Mucosa of descending colon (tissue), 3 donors: ENCODE results near the gene PTPRM. TPM values are rescaled to one million over a fixed set of nuclear protein-coding genes. Genes with fewer than 3 reads are reported as not detected.

Experiments used
- ATAC-seq: fragments of 200-7000 bp; cut with Tn5 transposase; one replicate; pipeline ENCODE4 v1.9.1; 2020; ENCODE audit warnings: mild to moderate bottlenecking, moderate library complexity
- DNase-seq, 3 donors: peaks; one replicate each; pipeline ENCODE4 v3.0.0-alpha.2; 2020
- H3K36me3 ChIP-seq: fragments of 200-600 bp; one replicate; pipeline ENCODE4 v1.8.0; 2021; ENCODE audit warnings: low read depth, mild to moderate bottlenecking
- H3K4me1 ChIP-seq: fragments of 200-600 bp; one replicate; pipeline ENCODE4 v1.8.0; 2021; ENCODE audit warnings: low read depth, mild to moderate bottlenecking
- H3K4me3 ChIP-seq: fragments of 200-600 bp; one replicate; pipeline ENCODE4 v1.8.0; 2021; ENCODE audit warnings: mild to moderate bottlenecking
- H3K9me3 ChIP-seq: fragments of 200-600 bp; one replicate; pipeline ENCODE4 v1.8.0; 2021; ENCODE audit warnings: mild to moderate bottlenecking
- CTCF ChIP-seq: fragments of 200-600 bp; IDR thresholded peaks from one replicate; pipeline ENCODE4 v1.8.0; 2022; ENCODE audit warnings: antibody characterized with exemption, mild to moderate bottlenecking
- intact Hi-C, 2 donors: fragments of 100-400 bp; cut with DNase I in 1 of 2; cut with micrococcal nuclease in 1 of 2; formaldehyde crosslinking; loops; one replicate each; pipeline versions ENCODE4 v1.11.0 to v1.11.1; 2022; cut with DNase I, micrococcal nuclease
- total RNA-seq, 3 donors: library from RNA; stranded (reverse); fragmentation: NEBNext Ultra II Directional in 2 of 3; extraction: Animal tissue kit (Norgen Biotek cat#: 25700) in 2 of 3; gene quantifications; one replicate each; pipeline versions ENCODE4 v1.2.1 to v1.2.4, GENCODE V29; 2021 to 2023
- donor health status: DM: no; HTN: no; CAD: no; lungs with moderate emphysema.
- donor health status: DM: no; HTN: no; CAD: no.
- donor health status: DM: no; HTN: yes; CAD: no.

The PTPRM gene
- total RNA-seq, 3 donors from 2014 or later: 15.3 to 41.1 (median 19.6) TPM

GRCh38 chr18:7607540-7608173 is 40.5 kb downstream of the PTPRM start:
- Histone ChIP-seq H3K36me3 (no peaks in the 10 kb centered on the region), H3K4me1 (no peaks in the 10 kb centered on the region), H3K9me3 (no peaks in the 10 kb centered on the region), H3K4me3 (no peak overlapping the region)
- DNase-seq (no peak), ATAC-seq (no peak)
- TF ChIP-seq CTCF: no peak
- intact Hi-C loops: no loop called here

- no peak for DNase-seq
- no peak overlapping the region for H3K4me3 ChIP-seq
- H3K4me1 ChIP-seq: no peaks in the 10 kb centered on the region
- ATAC-seq: no peak
- TF ChIP-seq CTCF: no peak
- intact Hi-C loops: no loop called here
- H3K9me3 ChIP-seq: no peaks in the 10 kb centered on the region
- no peaks in the 10 kb centered on the region for H3K36me3 ChIP-seq
Observed at GRCh38 chr18:7608174-7608550, 41.0 kb downstream of the PTPRM start.

GRCh38 chr18:7608781-7609201 is 41.7 kb downstream of the PTPRM start:
- intact Hi-C loops: no loop called here
- Histone ChIP-seq H3K4me3 (no peak overlapping the region), H3K4me1 (no peaks in the 10 kb centered on the region), H3K9me3 (no peaks in the 10 kb centered on the region), H3K36me3 (no peaks in the 10 kb centered on the region)
- peak; percentile 11 for ATAC-seq
- no peak for DNase-seq
- TF ChIP-seq CTCF: no peak

- Histone ChIP-seq H3K4me3 (no peak overlapping the region), H3K4me1 (no peaks in the 10 kb centered on the region), H3K36me3 (no peaks in the 10 kb centered on the region), H3K9me3 (no peaks in the 10 kb centered on the region)
- intact Hi-C loops: no loop called here
- no peak for ATAC-seq
- no peak for TF ChIP-seq CTCF
- no peak for DNase-seq
Observed at GRCh38 chr18:7609617-7610016, 42.5 kb downstream of the PTPRM start.

- DNase-seq: no peak
- no peaks in the 10 kb centered on the region for H3K36me3 ChIP-seq
- H3K4me1 ChIP-seq: peaks cover 4% of the 10 kb centered on the region
- intact Hi-C loops: no loop called here
- H3K9me3 ChIP-seq: no peaks in the 10 kb centered on the region
- TF ChIP-seq CTCF: no peak
- no peak overlapping the region for H3K4me3 ChIP-seq
- no peak for ATAC-seq
Observed at GRCh38 chr18:7614042-7614441, 46.9 kb downstream of the PTPRM start.

GRCh38 chr18:7615840-7616239 is 48.7 kb downstream of the PTPRM start:
- ATAC-seq (no peak), DNase-seq (no peak)
- intact Hi-C loops: no loop called here
- Histone ChIP-seq H3K9me3 (no peaks in the 10 kb centered on the region), H3K4me3 (no peak overlapping the region), H3K4me1 (peaks cover 4% of the 10 kb centered on the region), H3K36me3 (no peaks in the 10 kb centered on the region)
- TF ChIP-seq CTCF: no peak
